T-helper 2 cell (primary cell): ENCODE data around the gene KIRREL1.
A peak's percentile ranks its signal among the peaks of the same experiment; 100 is the strongest.

Experiments used
- DNase-seq, 5 experiments: peaks; one replicate each; pipeline versions ENCODE4 v3.0.0 to v3.0.0-alpha.2; 2012 to 2022

KIRREL1 gene

GRCh38 chr1:157975228-157975950 lies 18.1 kb upstream of the KIRREL1 start:
- no peak for DNase-seq

GRCh38 chr1:157976888-157977287 lies 16.6 kb upstream of the KIRREL1 start:
- DNase-seq = no peak

- DNase-seq = no peak
Observed at GRCh38 chr1:157978586-157979403, 14.7 kb upstream of the KIRREL1 start.

GRCh38 chr1:157982136-157982535 lies 11.3 kb upstream of the KIRREL1 start:
- no peak for DNase-seq

GRCh38 chr1:157983787-157984186 lies 9.7 kb upstream of the KIRREL1 start:
- no peak for DNase-seq

- DNase-seq = no peak
Observed at GRCh38 chr1:157984469-157984868, 9.0 kb upstream of the KIRREL1 start.

GRCh38 chr1:157985473-157985872 lies 8.0 kb upstream of the KIRREL1 start:
- no peak for DNase-seq

- DNase-seq = no peak
Observed at GRCh38 chr1:157988002-157988401, 5.4 kb upstream of the KIRREL1 start.

- peak in 1 of 5 experiments; percentile 31 for DNase-seq
Observed at GRCh38 chr1:157992031-157992832, 1.2 kb upstream of the KIRREL1 start.

- DNase-seq = peak in 1 of 5 experiments; percentile 16
Observed at GRCh38 chr1:157992833-157993146, 655 bp upstream of the KIRREL1 start.

GRCh38 chr1:157993918-157994605 lies 617 bp downstream of the KIRREL1 start:
- DNase-seq = no peak

- no peak for DNase-seq
Observed at GRCh38 chr1:157994704-157995582, 1.5 kb downstream of the KIRREL1 start.

GRCh38 chr1:157995583-157996169 lies 2.2 kb downstream of the KIRREL1 start:
- no peak for DNase-seq

- no peak for DNase-seq
Observed at GRCh38 chr1:157996433-157996832, 3.0 kb downstream of the KIRREL1 start.

GRCh38 chr1:158000507-158000906 lies 7.1 kb downstream of the KIRREL1 start:
- DNase-seq = no peak

- DNase-seq = no peak
Observed at GRCh38 chr1:158002022-158002630, 8.7 kb downstream of the KIRREL1 start.

- no peak for DNase-seq
Observed at GRCh38 chr1:158002631-158003405, 9.4 kb downstream of the KIRREL1 start.

GRCh38 chr1:158003406-158003800 lies 10.0 kb downstream of the KIRREL1 start:
- no peak for DNase-seq

GRCh38 chr1:158005224-158005623 lies 11.8 kb downstream of the KIRREL1 start:
- no peak for DNase-seq

- no peak for DNase-seq
Observed at GRCh38 chr1:158007180-158007579, 13.7 kb downstream of the KIRREL1 start.
